GM12874 (cell line): ENCODE measurements around the gene PTPRD.

ENCODE experiments used
- CTCF ChIP-seq: IDR thresholded peaks from 2 replicates; pipeline ENCODE4 v1.5.1; 2011; ENCODE audit warnings: low read depth, mild to moderate bottlenecking, control low read depth, low read length, moderate library complexity; ENCODE audit not compliant: insufficient read depth

The PTPRD gene

GRCh38 chr9:10135553-10135952 is 477.2 kb downstream of the PTPRD start:
- no peak for TF ChIP-seq CTCF

- TF ChIP-seq CTCF, result no peak
These were observed 478.5 kb downstream of the PTPRD start for GRCh38 chr9:10134266-10134665.

GRCh38 chr9:10130061-10130675 is 482.6 kb downstream of the PTPRD start:
- no peak for TF ChIP-seq CTCF

- TF ChIP-seq CTCF, result no peak
These were observed 484.9 kb downstream of the PTPRD start for GRCh38 chr9:10127867-10128266.

GRCh38 chr9:10112798-10113197 is 500.0 kb downstream of the PTPRD start:
- TF ChIP-seq CTCF, result no peak

GRCh38 chr9:10112070-10112469 is 500.7 kb downstream of the PTPRD start:
- TF ChIP-seq CTCF, result no peak

GRCh38 chr9:10108815-10109214 is 504.0 kb downstream of the PTPRD start:
- no peak for TF ChIP-seq CTCF

- no peak for TF ChIP-seq CTCF
These were observed 508.0 kb downstream of the PTPRD start for GRCh38 chr9:10104774-10105173.
